WI38 (cell line): ENCODE results near the gene AGFG1.

Source experiments
- H3K4me3 ChIP-seq: 2 replicates; pipeline ENCODE4 v1.5.1; 2011; ENCODE audit warnings: low read depth, mild to moderate bottlenecking, control low read depth, low read length
- TF ChIP-seq, protein P1 (sequence below): IDR thresholded peaks from 2 replicates; pipeline ENCODE4 v1.5.1; 2012; ENCODE audit warnings: low read depth, mild to moderate bottlenecking, control low read depth, low read length

Gene AGFG1

DNA sequence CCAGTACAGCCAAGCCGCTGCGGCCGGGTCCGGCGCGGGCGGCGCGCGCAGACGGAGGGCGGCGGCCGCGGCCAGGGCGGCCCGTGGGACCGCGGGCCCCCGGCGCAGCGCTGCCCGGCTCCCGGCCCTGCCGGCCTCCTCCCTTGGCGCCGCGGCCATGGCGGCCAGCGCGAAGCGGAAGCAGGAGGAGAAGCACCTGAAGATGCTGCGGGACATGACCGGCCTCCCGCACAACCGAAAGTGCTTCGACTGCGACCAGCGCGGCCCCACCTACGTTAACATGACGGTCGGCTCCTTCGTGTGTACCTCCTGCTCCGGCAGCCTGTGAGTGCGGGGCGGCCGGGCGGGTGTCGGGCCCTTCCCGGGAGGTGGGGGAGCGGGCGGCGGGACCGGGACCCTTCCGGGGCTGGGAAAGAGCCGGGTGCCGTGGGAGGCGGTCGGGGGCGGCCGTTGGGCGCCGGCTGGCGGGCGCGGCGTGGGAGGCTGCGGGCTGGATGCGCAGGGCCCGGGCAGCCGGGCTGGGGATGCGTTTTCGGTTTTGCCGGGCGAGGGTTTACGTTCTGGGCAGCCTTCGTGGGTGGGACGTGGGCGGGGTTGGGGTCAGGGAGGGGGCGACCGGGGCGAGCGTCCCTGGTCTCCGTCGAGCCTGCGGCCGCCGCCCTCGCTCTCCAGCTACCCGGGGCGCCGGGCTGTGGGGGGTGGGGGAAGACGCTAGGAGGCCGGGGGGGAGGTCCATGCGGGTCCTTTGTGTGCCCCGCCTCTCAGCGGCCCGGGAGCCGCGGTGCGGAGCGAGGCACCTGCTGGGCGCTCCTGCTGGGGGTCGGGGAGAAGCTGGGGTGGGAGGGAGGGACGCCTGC, 537 bp downstream of the AGFG1 start:
- H3K4me3 ChIP-seq: peak overlapping the region; percentile 66

DNA sequence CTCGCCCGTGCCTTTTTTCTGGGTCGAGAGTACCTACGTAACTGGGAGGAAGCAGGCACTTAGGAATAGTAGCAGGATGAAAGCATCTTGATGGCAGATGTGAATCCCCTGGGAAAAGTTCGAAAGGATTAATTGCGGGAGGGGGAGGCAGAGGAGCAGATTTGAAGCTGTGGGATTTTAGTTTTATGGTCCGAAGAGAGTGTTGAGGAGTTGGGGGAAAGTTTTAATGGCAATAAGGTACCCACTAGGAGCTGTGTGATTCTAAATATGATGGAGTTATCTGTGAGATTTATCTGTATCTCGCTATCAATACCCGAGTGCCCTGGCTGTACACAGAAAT, 1.1 kb downstream of the AGFG1 start:
- peak overlapping the region; percentile 66 for H3K4me3 ChIP-seq
- TF ChIP-seq, protein P1, sequence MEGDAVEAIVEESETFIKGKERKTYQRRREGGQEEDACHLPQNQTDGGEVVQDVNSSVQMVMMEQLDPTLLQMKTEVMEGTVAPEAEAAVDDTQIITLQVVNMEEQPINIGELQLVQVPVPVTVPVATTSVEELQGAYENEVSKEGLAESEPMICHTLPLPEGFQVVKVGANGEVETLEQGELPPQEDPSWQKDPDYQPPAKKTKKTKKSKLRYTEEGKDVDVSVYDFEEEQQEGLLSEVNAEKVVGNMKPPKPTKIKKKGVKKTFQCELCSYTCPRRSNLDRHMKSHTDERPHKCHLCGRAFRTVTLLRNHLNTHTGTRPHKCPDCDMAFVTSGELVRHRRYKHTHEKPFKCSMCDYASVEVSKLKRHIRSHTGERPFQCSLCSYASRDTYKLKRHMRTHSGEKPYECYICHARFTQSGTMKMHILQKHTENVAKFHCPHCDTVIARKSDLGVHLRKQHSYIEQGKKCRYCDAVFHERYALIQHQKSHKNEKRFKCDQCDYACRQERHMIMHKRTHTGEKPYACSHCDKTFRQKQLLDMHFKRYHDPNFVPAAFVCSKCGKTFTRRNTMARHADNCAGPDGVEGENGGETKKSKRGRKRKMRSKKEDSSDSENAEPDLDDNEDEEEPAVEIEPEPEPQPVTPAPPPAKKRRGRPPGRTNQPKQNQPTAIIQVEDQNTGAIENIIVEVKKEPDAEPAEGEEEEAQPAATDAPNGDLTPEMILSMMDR: no peak

More for the DNA sequence above, 537 bp downstream of the AGFG1 start:
- TF ChIP-seq, protein P1: no peak

DNA sequence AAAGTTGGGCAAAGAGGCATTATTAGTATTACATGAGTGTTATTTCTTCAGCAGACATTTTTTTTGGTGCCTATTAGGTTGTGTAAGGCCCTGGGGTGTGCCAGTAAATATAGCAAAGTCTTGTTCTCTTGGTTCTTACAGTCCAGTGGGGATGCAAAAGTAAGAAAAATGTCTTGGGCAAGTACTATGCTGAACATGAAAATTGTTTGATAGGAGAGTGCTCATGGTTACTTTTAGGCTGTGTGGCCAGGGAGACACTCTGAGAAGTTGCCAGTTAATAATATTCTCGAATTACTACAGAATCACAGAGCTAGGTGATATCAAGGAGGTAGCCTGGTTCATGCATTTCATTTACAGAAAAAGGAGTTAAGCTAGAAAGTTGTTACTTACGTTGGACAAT, 1.9 kb downstream of the AGFG1 start:
- H3K4me3 ChIP-seq: peak overlapping the region; percentile 66
- TF ChIP-seq, protein P1: no peak

DNA sequence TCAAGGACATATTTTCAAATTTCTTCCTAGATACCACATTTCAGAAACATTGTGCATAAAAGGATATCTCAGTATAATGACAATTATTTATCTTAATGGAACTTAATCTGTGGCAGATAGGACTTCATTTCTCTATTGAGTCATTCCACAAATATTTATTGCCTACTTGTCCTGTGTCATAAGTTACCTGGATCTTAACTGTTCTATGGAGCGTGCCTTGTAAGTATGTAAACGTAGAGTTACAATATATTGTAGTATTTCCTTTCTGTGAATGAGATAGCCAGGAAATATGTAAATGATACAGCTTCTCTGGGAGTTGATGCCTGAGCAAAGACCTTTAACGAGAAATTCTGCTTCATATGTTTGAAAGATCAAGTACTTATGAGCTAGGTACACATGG, 2.5 kb downstream of the AGFG1 start:
- TF ChIP-seq, protein P1: no peak
- H3K4me3 ChIP-seq: no peak overlapping the region

DNA sequence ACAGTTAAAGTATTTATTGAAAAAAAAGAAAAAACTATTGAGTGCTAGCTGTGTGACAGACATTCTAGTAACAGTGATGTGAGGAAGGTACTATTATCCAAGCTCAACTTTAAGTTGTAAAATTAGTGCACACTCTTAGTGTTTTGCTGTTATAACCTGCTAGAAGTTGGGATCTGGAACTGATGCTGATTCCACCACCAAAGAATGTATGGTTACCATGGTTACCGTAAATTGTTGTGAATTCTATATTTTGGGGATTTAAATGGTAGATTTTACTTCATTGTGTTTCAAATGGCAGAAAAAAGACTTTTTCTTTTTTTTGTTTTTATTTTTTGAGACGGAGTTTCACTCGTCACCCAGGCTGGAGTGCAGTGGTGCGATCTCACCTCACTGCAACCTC, 5.3 kb downstream of the AGFG1 start:
- TF ChIP-seq, protein P1: no peak
- no peak overlapping the region for H3K4me3 ChIP-seq

DNA sequence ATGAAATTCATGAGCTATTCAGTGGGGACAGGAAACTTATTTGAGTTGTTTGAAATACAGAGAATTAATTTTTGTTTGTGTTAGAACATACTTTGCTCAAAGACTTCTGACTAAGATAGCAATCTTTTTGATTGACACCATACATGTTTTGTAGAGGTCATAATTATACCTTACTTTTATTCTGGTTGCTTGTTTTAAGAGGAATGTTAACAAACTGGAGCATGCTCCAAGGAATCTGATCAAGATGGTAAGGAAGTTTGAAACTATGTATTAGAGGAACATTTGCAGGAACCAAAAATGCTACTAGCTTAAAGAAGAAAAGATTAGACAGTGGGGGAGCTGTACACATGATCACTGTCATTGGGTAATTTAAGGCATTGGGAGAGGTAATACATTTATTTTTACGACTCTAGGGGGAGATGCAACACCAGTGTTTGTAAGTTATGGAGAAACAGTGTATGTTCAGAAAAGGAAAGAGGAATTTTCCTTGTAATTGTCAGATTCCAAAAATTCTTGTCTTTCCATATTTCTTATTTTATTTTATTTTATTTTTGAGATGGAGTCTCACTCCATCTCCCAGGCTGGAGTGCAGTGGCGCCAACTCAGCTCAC, 8.0 kb downstream of the AGFG1 start:
- TF ChIP-seq, protein P1: no peak
- H3K4me3 ChIP-seq: no peak overlapping the region

DNA sequence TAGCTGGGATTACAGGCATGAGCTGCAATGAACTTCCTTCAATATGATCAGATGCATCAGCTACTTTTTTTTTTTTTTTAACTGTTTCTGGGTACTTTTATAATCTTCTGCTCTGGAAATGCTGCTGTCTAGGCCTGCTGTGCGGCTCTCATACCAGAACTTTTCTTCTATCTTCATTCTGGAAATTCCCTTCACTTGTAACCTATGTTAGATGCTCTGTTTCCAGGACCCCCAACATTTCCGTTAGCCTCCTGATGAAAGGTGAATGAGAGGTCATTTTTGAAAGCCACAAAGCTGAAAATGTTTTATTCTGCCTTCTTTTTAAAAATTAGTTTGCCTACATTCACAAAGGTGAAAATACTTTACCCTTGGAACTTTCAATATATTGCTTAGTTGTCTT, 8.6 kb downstream of the AGFG1 start:
- H3K4me3 ChIP-seq: no peak overlapping the region
- TF ChIP-seq, protein P1: no peak
